ENCODE measurements around the gene CLCA4.

Gene CLCA4

DNA sequence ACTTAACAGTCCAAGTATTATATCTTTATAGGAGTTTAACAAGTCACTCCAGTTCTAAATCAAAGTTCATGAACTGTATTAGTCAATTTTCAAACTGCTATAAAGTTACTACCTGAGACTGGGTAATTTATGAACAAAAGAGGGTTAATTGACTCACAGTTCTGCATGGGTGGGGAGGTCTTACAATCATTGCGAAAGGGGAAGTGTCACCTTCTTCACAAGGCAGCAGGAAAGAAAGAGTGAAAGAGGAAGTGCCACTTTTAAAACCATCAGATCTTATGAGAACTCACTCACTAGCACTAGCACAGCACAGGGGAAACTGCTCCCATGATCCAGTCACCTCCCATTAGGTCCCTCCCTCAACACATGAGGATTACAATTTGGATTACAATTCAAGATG is 70.0 kb downstream of the CLCA4 start:
- no peak for DNase-seq (ENCODE audit: low read depth)

GRCh38 chr1:86618358-86618757 is 71.5 kb downstream of the CLCA4 start:
- no peak for DNase-seq (ENCODE audit: low read depth)

GRCh38 chr1:86619313-86619712 is 72.4 kb downstream of the CLCA4 start:
- DNase-seq (ENCODE audit: low read depth) = no peak

DNA sequence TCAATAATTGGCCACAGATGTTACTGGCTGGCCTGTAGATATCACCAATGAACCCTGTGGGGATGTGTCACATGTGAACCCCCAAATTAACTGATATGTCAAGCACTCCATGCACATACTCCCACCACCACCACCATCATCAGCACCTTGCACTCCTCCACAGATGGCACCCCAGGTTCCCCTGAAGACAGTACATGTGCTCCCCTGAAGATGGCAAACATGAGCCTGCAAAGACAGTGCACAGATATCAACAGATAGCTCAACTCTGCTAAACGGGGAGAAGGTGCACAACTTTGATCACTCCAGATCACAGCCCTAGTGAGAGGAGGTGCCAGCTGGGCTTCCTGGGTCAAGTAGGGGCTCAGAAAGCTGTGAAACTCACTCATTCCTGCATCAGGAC is 74.4 kb downstream of the CLCA4 start:
- no peak for DNase-seq (ENCODE audit: low read depth)
